HG02973 (cell line): Measurements from ENCODE around the gene PNMT.
"Not testable (repeated sequence)": the region's sequence is repeated elsewhere in the genome, so short reads cannot be mapped to it uniquely, and the experiment has no call there.

Experiments used
- ATAC-seq: cut with Tn5 transposase; IDR thresholded peaks from one replicate; pipeline ENCODE4 v1.9.1; 2021; ENCODE audit warnings: moderate library complexity; ENCODE audit not compliant: unreplicated experiment

Gene PNMT

GRCh38 chr17:39705786-39706348 lies 37.6 kb downstream of the PNMT start:
- ATAC-seq, result no peak

GRCh38 chr17:39706383-39706782 lies 38.1 kb downstream of the PNMT start:
- no peak for ATAC-seq

GRCh38 chr17:39706921-39707337 lies 38.7 kb downstream of the PNMT start:
- no peak for ATAC-seq

- no peak for ATAC-seq
Measured at GRCh38 chr17:39709319-39709997, 41.2 kb downstream of the PNMT start.

- ATAC-seq, result no peak
Measured at GRCh38 chr17:39709998-39710964, 42.0 kb downstream of the PNMT start.

GRCh38 chr17:39711071-39711470 lies 42.8 kb downstream of the PNMT start:
- ATAC-seq, result not testable (repeated sequence)

- no peak for ATAC-seq
Measured at GRCh38 chr17:39711851-39712250, 43.6 kb downstream of the PNMT start.

GRCh38 chr17:39714234-39714633 lies 46.0 kb downstream of the PNMT start:
- ATAC-seq, result no peak

- ATAC-seq, result no peak
Measured at GRCh38 chr17:39715375-39716072, 47.3 kb downstream of the PNMT start.

GRCh38 chr17:39716073-39716818 lies 48.0 kb downstream of the PNMT start:
- no peak for ATAC-seq

- no peak for ATAC-seq
Measured at GRCh38 chr17:39716879-39717536, 48.8 kb downstream of the PNMT start.

GRCh38 chr17:39717660-39718059 lies 49.4 kb downstream of the PNMT start:
- no peak for ATAC-seq

- no peak for ATAC-seq
Measured at GRCh38 chr17:39719563-39720355, 51.5 kb downstream of the PNMT start.
